DND-41 (cell line): Measurements from ENCODE around the gene SGSM2.

Experiments used
- ATAC-seq: fragments of 200-7000 bp; cut with Tn5 transposase; 3 replicates; pipeline ENCODE4 v1.9.1; 2021; ENCODE audit warnings: low read depth; ENCODE audit not compliant: insufficient read depth
- DNase-seq: peaks from one replicate; pipeline ENCODE4 v3.0.0-alpha.2; 2020
- H2AFZ ChIP-seq: 2 replicates; pipeline ENCODE4 v1.6.0; 2012; ENCODE audit warnings: low read depth, low read length
- H3K27ac ChIP-seq: 2 replicates; pipeline ENCODE4 v1.5.1; 2012; ENCODE audit warnings: low read length, inconsistent platforms
- H3K27me3 ChIP-seq: fragments of 200-600 bp; sonication (generic); 2 replicates; pipeline ENCODE4 v1.6.0; 2012; ENCODE audit warnings: low read length, mild to moderate bottlenecking, inconsistent platforms; ENCODE audit not compliant: insufficient read depth, poor library complexity
- H3K36me3 ChIP-seq: 2 replicates; pipeline ENCODE4 v1.5.1; 2012; ENCODE audit warnings: low read length, inconsistent platforms; ENCODE audit not compliant: insufficient read depth
- H3K4me1 ChIP-seq: 2 replicates; pipeline ENCODE4 v1.5.1; 2012; ENCODE audit warnings: mild to moderate bottlenecking, low read length; ENCODE audit not compliant: insufficient read depth
- H3K4me2 ChIP-seq: 2 replicates; pipeline ENCODE4 v1.6.0; 2012; ENCODE audit warnings: mild to moderate bottlenecking, moderate library complexity, low read length, inconsistent platforms; ENCODE audit not compliant: insufficient read depth
- H3K4me3 ChIP-seq, 2 experiments: fragments of 200-600 bp in 1 of 2; shearing (Covaris generic) in 1 of 2; 2 replicates each; pipeline ENCODE4 v1.5.1; 2012 to 2016; ENCODE audit warnings: inconsistent platforms in 2 of 2, low read length in 2 of 2, mild to moderate bottlenecking in 2 of 2, low read depth in 1 of 2, moderate library complexity in 1 of 2
- H3K79me2 ChIP-seq: 2 replicates; pipeline ENCODE4 v1.6.0; 2012; ENCODE audit warnings: low read length, inconsistent platforms; ENCODE audit not compliant: insufficient read depth
- H3K9ac ChIP-seq: 2 replicates; pipeline ENCODE4 v1.6.0; 2012; ENCODE audit warnings: low read depth, mild to moderate bottlenecking, inconsistent platforms, low read length, moderate library complexity
- H3K9me3 ChIP-seq: 2 replicates; pipeline ENCODE4 v1.5.1; 2012; ENCODE audit warnings: low read length, moderate library complexity, mild to moderate bottlenecking, inconsistent platforms; ENCODE audit not compliant: insufficient read depth, severe bottlenecking
- H4K20me1 ChIP-seq: 2 replicates; pipeline ENCODE4 v1.6.0; 2012; ENCODE audit warnings: low read length; ENCODE audit not compliant: insufficient read depth
- CTCF ChIP-seq: IDR thresholded peaks from 2 replicates; pipeline ENCODE4 v1.5.1; 2012; ENCODE audit warnings: borderline replicate concordance, low read length, moderate library complexity, mild to moderate bottlenecking; ENCODE audit not compliant: poor library complexity, severe bottlenecking; ENCODE audit errors: extremely low read depth
- EZH2 ChIP-seq: IDR thresholded peaks from 3 replicates; pipeline ENCODE4 v1.6.1; 2012; ENCODE audit warnings: borderline replicate concordance, low read depth, mild to moderate bottlenecking, moderate library complexity, low read length, inconsistent platforms; ENCODE audit not compliant: severe bottlenecking

SGSM2 gene

GRCh38 chr17:2399572-2400473, 62.5 kb downstream of the SGSM2 start:
- Histone ChIP-seq H2AFZ (peak overlapping the region; percentile 84), H3K27me3 (no peaks in the 10 kb centered on the region), H3K9me3 (no peaks in the 10 kb centered on the region), H3K4me1 (peaks cover 41% of the 10 kb centered on the region), H3K27ac (peak overlapping the region; percentile 75), H4K20me1 (peaks cover 43% of the 10 kb centered on the region), H3K4me3 (peak overlapping the region; percentile 86 to 87), H3K36me3 (no peaks in the 10 kb centered on the region; the same call in 1 of the 2 replicates), H3K4me2 (peak overlapping the region; percentile 83), H3K9ac (peak overlapping the region; percentile 64), H3K79me2 (peaks cover 47% of the 10 kb centered on the region)
- DNase-seq: peak; percentile 91
- ATAC-seq: peak; percentile 61
- TF ChIP-seq CTCF: no peak

- TF ChIP-seq EZH2: no peak
- no peak for TF ChIP-seq CTCF
- DNase-seq: peak; percentile 65
- H4K20me1 ChIP-seq: peaks cover 36% of the 10 kb centered on the region
- no peaks in the 10 kb centered on the region for H3K9me3 ChIP-seq
- H3K79me2 ChIP-seq: peaks cover 47% of the 10 kb centered on the region
- peak overlapping the region; percentile 83 for H3K4me2 ChIP-seq
- H2AFZ ChIP-seq: peak overlapping the region; percentile 84
- H3K4me1 ChIP-seq: peaks cover 41% of the 10 kb centered on the region
- no peaks in the 10 kb centered on the region; the same call in 1 of the 2 replicates for H3K36me3 ChIP-seq
- H3K27me3 ChIP-seq: no peaks in the 10 kb centered on the region
- H3K27ac ChIP-seq: peak overlapping the region; percentile 72
- H3K4me3 ChIP-seq: peak overlapping the region; percentile 86 to 87
- H3K9ac ChIP-seq: peak overlapping the region; percentile 64
- no peak for ATAC-seq
These were observed 63.2 kb downstream of the SGSM2 start for GRCh38 chr17:2400474-2400866.

DNA sequence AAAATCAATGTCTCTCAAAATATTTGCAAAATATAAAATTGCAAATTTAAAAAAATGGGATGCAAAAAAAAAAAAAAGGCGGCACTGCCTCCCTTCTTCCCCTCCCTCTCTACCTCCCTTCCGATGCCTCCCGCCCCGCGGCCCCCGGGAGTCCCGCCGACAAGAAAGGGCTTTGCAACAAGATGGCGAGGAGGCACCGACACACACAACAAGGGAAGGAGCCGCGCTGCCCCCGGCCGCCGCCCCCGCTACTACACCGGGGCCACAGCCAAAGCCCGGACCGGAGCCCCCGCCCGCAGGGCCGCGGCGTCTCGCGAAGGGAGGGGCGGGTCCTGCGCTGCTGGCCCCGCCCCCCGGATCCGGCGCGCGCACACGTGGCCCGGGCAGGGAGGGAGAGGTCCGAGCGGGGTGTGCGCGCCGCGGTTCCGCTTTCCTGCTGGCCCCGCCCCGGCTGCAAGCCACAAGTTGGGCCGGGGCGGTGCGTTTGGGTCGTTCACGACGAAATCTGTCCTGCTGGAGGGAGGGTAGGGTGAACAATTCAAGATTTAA, 63.6 kb downstream of the SGSM2 start, which contains the start of gene MNT:
Gene MNT, minus strand, starts transcription at position 184 of the 549 bp plus-strand sequence. CDS start 348 bp downstream, outside the sequence.
- H3K36me3 ChIP-seq: no peaks in the 10 kb centered on the region; the same call in none of the 2 replicates
- DNase-seq (peak; percentile 96), ATAC-seq (peak; percentile 43)
- peak within 1 kb of the TSS; percentile 89 for H3K27ac ChIP-seq
- H2AFZ ChIP-seq: peak within 1 kb of the TSS; percentile 89
- peaks cover 41% of the 10 kb centered on the region for H3K4me1 ChIP-seq
- no peak for TF ChIP-seq CTCF
- TF ChIP-seq EZH2: no peak
- H3K4me3 ChIP-seq: peak within 1 kb of the TSS; percentile 86 to 87
- no peaks in the 10 kb centered on the region for H3K27me3 ChIP-seq
- H3K9me3 ChIP-seq: no peaks in the 10 kb centered on the region
- H4K20me1 ChIP-seq: peaks cover 31% of the 10 kb centered on the region
- peak within 1 kb of the TSS; percentile 64 for H3K9ac ChIP-seq
- peaks cover 42% of the 10 kb centered on the region for H3K79me2 ChIP-seq
- peak within 1 kb of the TSS; percentile 83 for H3K4me2 ChIP-seq
